Heart left ventricle (tissue), 13 donors: Measurements from ENCODE around the gene TRIM41.

ENCODE experiments used
- POLR2A ChIP-seq, 2 donors: fragments of 450-650 bp; IDR thresholded peaks; one replicate each; pipeline ENCODE4 v1.6.1; 2017; ENCODE audit warnings: antibody characterized with exemption in 2 of 2, mild to moderate bottlenecking in 2 of 2, moderate library complexity in 2 of 2
- TF ChIP-seq, protein P1 (sequence below), 12 donors: fragments of 200-600 bp; sonication (generic) in 4 of 12; IDR thresholded peaks; one replicate each; pipeline versions ENCODE4 v1.5.0 to v1.8.0; 2018 to 2022; ENCODE audit warnings: antibody characterized with exemption in 12 of 12, mild to moderate bottlenecking in 5 of 12
- donor health status: ischemic (EF 13 %, LVEDD 7.1; RV severe dilation, severe dysfunction).
- donor health status: DM: no; HTN: yes; CAD: no.
- donor health status: DM: no; HTN: no; CAD: no.
- donor health status: ischemic (EF 25% LVEDD 6.9; RV normal size, moderate dysfunction).
- donor health status: ischemic (EF 25% LVEDD 5.7; RV mildly dilated, moderate dysfunction).
- donor health status: ischemic (EF 35%, LVEDD 5.7; RV mildly dilated, moderate dysfunction).
- donor health status: nonischemic (EF 11% LVEDD 7.7; RV severe dilation, severe dysfunction).
- donor health status: DM: yes; HTN: yes; CAD: no.
- donor health status: PGD.
- donor health status: ischemic (EF 29% LVEDD 5.4; RV normal size, mild dysfunction).
- donor health status: nonischemic (EF 23%, LVEDD 6.1; RV moderate dilation, normal function).

DNA sequence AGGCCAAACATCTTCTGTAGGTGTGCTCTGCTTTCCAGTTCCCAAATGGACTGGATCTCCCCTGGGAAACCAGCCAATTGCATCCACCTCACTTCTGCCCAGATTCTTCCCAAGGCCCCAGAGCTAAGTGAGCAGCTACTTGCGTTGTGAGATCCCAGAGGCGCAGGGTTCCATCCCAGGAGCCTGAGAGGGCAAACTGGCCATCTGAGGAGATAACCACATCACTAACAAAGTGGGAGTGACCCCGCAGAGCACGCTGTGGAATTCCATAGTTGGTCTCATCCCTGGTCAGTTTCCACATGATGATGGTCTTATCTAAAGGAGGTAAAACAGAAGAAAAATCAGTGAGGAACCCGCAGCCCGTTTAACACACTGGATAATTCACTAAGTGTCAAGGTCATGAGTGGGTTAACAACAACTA, 19.0 kb downstream of the TRIM41 start:
- TF ChIP-seq, protein P1, sequence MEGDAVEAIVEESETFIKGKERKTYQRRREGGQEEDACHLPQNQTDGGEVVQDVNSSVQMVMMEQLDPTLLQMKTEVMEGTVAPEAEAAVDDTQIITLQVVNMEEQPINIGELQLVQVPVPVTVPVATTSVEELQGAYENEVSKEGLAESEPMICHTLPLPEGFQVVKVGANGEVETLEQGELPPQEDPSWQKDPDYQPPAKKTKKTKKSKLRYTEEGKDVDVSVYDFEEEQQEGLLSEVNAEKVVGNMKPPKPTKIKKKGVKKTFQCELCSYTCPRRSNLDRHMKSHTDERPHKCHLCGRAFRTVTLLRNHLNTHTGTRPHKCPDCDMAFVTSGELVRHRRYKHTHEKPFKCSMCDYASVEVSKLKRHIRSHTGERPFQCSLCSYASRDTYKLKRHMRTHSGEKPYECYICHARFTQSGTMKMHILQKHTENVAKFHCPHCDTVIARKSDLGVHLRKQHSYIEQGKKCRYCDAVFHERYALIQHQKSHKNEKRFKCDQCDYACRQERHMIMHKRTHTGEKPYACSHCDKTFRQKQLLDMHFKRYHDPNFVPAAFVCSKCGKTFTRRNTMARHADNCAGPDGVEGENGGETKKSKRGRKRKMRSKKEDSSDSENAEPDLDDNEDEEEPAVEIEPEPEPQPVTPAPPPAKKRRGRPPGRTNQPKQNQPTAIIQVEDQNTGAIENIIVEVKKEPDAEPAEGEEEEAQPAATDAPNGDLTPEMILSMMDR (IDR thresholded peaks at IDR 0.05) = no peak
- no peak for TF ChIP-seq POLR2A (IDR thresholded peaks at IDR 0.05)
